ENCODE measurements around the gene SMYD3.

- TF ChIP-seq POLR2A (IDR thresholded peaks at IDR 0.05; ENCODE audit: low read length), result no peak
- TF ChIP-seq GATA1 (IDR thresholded peaks at IDR 0.05; ENCODE audit: low read depth, low read length), result no peak
These were observed 746.8 kb downstream of the SMYD3 start for GRCh38 chr1:245760301-245760700.
